ENCODE measurements around the gene GAS6.
"Not testable (repeated sequence)": the region's sequence is repeated elsewhere in the genome, so short reads cannot be mapped to it uniquely, and the experiment has no call there.

The GAS6 gene

GRCh38 chr13:113835461-113836270, 28.2 kb downstream of the GAS6 start:
- DNase-seq, result no peak

- DNase-seq, result no peak
Measured at GRCh38 chr13:113834496-113835200, 29.2 kb downstream of the GAS6 start.

DNA sequence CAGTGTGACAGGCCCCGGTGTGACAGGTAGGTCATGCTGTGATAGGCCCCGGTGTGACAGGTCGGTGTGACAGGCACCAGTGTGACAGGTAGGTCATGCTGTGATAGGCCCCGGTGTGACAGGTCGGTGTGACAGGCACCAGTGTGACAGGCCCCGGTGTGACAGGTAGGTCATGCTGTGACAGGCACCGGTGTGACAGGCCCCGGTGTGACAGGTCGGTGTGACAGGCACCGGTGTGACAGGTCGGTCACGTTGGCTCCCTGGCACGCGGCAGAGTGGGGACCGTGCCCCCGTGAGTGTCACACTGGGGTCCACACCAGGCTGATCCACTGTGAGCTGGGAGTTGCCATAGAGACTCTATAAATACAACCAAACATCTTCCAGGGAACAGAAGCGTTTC, 29.9 kb downstream of the GAS6 start:
- DNase-seq, result not testable (repeated sequence)

GRCh38 chr13:113833111-113833830, 30.6 kb downstream of the GAS6 start:
- DNase-seq, result no peak

- no peak for DNase-seq
Measured at GRCh38 chr13:113832631-113833030, 31.2 kb downstream of the GAS6 start.

DNA sequence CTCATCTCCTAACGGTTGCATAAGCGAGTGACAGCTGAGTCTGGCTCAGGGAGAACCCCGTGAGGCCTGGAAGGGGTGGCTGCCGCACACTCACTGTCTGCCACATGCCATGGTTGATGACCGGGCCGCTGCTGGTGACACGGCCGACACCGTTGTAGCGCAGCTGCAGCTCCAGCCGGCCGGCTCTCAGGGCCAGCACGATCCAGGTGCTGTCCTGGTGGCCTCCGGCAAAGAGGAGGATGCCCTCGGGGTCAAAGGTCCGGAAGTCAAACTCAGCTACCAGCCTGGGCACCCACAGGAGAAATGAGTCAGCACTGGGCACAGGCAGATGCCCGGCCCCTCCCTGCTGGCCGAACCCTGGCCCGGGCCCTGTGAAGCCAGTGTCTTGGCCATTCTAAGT, 31.7 kb downstream of the GAS6 start:
- DNase-seq, result no peak

DNA sequence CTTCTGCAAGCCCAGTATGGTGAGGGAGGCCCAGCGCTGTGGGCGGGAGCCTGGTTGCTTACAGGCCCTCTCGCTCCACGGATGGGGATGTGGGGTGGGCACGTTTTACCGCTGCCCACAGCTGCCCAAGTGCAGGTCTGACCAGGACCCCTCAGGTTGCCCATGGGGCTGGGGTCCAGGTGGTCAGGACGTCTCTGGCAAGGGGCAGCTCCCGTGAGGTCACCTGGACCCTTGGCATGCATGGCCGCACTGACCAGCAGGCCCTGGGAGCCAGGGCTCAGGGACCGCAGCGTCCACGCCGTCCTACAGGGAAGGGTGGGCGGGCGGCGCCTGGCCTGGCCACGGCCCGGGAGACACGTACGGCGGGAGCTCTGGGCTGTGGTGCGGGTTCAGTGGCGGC, 32.8 kb downstream of the GAS6 start:
- DNase-seq, result no peak

- DNase-seq, result not testable (repeated sequence)
Measured at GRCh38 chr13:113830426-113830950, 33.4 kb downstream of the GAS6 start.

DNA sequence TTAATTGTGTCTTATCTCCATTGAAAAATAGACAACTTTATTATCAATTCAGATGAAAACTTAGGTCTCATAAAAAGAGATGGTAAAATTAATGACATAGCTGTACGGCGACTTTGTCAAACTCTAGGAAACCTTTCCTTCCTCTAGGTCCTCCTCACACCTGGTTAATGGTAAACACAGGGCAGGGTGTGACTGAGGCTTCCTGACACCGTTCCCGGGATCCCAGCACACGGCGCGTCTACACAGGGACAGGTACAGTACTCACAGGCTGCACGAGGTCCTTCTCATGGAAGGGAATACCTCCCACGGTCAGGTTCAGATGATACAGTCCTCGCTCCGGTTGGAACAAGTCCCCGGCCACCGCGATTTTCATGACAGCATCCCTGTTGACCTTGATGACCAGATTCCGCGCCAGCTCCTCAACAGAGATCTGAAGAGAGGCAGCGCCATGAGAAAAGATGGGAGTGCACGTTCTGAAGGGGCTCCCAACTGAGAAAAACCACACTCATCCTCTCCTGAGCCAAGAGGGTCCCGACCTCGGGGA, 35.5 kb downstream of the GAS6 start:
- no peak for DNase-seq

DNA sequence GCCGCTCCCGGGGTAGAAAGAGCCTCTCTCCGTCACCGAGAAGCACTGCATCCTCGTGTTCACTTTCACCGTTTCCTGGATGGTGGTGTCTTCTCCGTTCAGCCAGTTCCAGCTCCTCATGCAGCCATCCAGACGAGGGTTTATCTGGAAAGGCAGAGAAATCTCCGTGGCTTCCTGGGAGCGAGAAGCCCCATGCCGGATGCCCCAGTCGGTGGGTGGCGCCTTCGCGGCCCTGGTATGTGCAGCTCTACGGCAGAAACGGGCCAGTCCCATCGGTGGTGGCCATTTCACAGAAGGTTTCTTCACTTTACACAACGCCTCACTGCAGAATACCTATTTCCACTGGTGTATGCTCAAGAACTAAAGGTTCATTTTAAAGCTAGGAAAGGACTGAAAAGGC, 36.9 kb downstream of the GAS6 start:
- DNase-seq, result no peak

- not testable (repeated sequence) for DNase-seq
Measured at GRCh38 chr13:113826446-113826845, 37.4 kb downstream of the GAS6 start.

- DNase-seq, result no peak
Measured at GRCh38 chr13:113825841-113826240, 38.0 kb downstream of the GAS6 start.

GRCh38 chr13:113823771-113824170, 40.1 kb downstream of the GAS6 start:
- no peak for DNase-seq

GRCh38 chr13:113822956-113823744, 40.7 kb downstream of the GAS6 start:
- DNase-seq, result no peak

DNA sequence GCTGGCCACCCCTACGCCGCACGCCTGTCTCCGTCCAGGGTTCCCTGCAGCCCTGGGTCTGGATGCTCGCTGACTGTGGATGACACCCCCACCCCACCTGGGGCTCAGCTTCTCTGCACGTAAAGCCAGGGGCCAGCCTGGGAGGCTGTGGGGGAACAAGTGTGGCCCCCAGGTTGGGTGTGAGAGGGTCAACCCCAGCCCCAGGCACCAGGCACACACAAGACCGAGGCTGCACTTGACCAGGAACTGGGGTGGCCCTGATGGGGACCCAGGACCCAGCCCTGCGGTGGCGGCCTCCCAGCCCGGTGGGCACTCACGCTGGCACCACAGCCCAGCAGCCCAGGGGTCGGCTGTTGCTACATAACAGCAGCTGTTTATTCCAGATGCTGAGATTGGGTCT, 41.6 kb downstream of the GAS6 start:
- no peak for DNase-seq

GRCh38 chr13:113821847-113822246, 42.0 kb downstream of the GAS6 start:
- DNase-seq, result no peak

- DNase-seq, result no peak
Measured at GRCh38 chr13:113820813-113821651, 42.8 kb downstream of the GAS6 start.

DNA sequence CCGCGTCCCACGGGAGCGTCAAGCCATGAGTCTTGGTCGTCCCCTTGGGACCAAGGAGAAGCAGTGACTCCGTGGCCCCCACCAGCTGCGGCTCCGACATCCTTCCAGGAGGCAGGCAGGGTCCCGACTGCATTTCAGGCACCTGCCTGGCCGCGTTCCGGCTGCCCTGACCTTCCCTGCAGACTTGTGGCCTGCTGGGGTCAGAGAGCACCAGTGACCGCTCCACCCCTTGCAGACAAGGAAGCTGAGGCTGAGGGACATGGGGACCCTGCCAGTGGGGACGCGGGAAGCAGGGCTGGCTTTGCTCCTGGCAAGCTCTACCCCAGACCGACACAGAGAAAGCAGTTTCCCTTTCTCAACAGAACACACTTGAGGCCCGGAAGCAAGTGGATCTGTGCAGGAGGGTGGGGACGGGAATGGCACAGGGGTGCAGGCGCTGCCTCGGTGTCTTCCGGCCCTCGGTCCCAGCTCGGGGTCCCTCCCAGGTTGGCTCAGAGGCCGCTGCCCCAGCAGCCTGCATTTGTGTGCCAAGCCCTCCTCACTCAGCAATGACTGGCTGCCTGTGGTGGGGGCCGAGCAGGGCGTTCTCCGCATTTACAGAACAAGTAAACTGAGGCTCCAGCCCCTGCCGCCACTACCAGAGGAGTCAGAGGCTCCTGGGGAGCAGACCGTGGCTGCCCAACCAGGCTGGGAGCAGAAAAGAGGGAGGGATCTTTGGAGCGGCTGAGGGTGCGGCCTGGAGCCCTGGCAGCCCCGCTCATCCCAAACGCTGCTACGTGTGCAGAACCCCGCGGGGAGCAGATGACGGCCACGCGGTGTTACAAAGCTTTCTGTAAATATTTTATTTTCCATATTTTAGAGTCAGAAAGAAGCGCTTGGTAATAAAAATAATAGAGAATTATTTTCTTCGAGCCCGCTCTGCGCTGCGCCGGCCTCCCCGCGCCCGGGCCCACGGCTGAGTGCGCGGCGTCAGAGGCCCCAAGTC, 43.9 kb downstream of the GAS6 start:
- no peak for DNase-seq

DNA sequence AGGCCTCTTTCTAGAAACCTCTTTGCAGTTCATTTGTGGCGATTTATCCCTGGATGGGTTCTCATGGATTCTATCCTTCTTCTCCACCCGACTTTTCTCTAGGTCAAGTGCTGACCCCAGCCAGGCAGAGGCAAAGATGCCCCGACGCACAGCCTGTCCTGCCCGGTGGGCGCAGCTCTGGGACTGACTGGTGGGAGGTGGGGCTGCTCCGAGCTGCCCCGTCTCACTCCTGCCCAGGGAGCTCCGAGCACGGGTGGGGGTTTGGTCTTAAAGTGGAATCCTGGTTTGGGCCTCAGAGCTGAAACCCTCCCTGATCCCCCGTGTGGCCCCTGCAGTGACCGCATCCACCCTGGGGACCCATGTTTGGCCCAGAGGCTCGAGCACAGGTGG, 44.5 kb downstream of the GAS6 start:
- DNase-seq, result no peak

GRCh38 chr13:113818700-113819295, 45.1 kb downstream of the GAS6 start:
- DNase-seq, result no peak

Measured in 8988T (cell line).